ENCODE data around the gene CCDC102A. TPM values are rescaled to one million over a fixed set of nuclear protein-coding genes. Genes with fewer than 3 reads are reported as not detected.

CCDC102A gene
- total RNA-seq, result 12.5 and 18.7 TPM in 2 replicates

DNA sequence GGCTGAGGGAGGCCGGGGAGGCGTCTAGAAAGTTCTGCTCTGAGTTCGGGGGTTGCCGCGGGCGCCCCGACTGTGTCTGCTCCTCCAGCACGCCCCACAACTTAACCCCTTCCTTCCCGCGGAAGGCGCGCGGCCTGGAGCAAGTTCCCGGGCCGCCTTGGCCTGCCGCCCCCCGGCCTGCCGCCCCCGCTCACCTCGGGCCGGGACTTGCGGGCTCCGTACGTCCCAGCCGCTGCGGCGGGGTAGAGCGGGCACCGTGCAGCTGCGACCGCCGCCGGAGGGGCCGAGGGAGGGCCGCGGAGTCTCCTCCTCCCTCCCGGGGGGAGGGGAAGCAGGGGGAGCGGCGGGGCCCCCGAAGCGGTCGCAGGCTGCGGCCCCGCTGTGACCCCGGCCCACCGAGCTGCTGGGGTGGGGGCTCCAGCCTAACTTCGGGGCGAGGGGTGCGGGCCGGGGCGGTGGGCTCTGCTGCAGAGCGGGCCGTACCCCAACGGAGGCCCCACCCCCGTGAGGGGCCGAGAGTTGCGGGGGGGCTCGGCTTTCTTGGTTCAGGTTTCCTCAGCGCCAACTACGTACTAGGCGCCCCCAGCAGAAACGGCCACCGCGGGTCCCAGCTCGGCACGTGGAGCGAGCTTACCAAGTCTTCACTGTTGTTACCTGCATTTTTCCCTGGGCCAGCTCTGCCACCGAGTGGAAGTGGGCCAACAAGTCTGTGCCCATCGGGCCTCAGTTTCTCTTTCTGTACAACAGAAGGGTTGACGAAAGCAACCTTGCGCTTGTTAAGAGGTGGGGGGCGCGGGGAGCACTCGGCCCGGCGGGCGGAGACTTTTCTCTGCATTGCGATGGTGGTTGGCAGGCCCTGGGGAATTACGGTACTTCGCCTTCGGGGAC, at the start of gene CCDC102A:
CCDC102A (minus strand) TSS at position 266 of the 888 bp plus-strand sequence. CDS start 7,394 bp downstream, outside the sequence.

DNA sequence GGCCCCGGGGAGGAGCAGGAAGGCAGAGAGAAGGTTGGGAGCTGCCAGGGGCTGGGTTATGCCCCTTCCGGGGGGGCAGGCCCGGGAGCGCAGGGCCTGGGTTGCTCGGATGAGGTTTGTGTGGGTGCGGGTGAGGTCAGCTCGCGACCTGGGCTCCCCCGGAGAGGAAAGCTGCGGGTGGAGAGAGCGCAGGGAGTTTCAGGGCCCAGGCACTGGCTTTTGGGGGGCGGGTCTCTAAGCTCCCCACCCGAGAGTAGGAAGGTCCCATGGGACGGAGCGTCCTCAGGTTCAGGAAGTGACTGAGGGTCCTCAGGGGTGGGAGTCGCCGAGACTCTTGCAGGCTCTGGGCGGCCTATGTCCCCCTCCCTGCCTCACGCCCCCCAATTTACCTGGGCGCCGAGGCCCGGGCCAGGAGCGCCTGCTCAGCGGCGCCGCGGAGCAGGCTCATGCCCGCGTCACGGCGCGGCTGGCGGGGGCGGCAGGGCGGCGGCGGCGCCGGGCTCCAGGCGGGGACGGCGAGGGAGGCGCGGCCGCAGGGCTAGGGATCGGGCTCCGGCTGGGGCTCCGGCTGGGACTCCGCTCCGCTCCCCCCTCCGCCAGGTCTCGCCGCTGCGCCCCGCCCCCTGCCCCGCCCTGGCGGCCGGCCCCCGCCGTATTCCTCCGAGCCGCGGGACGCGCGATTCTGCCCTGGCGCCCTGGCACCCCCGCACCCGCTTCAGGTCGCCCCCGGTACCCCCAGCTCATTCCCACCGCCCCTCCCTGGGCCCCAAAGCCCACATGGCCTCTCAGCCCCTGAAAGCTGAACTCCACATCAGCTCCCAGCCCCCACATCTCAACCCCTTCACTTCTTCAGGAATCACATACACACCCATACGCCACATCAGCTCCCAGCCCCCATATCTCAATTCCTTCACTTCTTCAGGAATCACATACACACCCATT, 50.2 kb downstream of the CCDC102A start, which contains the start of gene DOK4:
DOK4 (minus strand) TSS at position 578 of the 942 bp plus-strand sequence. CDS start 6,986 bp downstream, outside the sequence.

DNA sequence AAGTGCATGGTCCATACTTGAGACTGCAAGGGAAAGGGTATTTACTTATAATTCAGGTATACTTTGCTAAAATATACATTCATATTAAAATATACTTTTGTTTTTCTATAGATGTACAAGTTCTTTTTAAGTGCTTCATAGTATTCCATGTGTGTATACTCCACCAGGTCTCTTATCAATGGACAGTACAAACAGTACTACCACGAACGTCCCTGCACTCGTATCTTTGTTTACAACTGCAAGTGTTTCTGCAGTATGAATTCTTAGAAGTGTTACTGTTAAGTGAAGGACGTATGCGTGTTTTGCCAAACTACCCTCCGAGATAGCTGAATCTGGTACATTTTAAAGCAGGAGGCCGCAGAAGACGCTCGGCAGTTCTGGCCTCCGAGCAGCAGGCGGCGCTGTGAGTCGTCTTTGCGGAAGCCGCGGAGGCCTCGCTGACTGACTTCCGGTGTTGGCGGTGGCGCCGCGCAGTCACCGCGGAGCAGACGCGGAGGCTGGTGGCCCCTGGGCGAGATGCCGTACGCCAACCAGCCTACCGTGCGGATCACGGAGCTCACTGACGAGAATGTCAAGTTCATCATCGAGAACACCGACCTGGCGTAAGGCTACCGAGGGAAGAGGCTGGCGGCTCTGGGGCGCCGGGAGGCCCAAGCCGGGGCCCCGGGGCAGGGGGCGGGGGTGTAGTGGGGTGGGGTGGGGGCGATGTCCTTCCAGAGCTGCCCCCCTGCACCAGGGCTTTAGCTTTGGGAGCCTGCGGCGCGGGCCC, 74.0 kb downstream of the CCDC102A start, which contains the start of gene POLR2C:
POLR2C (plus strand) TSS at position 471 of the 769 bp plus-strand sequence; CDS start at position 517, 46 bp downstream.

Other genes starting within 250 kb of the CCDC102A start
- not detected in 2 replicates for gene CCL22, start 177.8 kb downstream of the CCDC102A start, total RNA-seq
- gene CX3CL1, start 164.1 kb downstream of the CCDC102A start, total RNA-seq, result 0.91 TPM in 1 of 2 replicates, not detected in the other
- gene CCL17, start 131.8 kb downstream of the CCDC102A start, total RNA-seq, result not detected in 2 replicates
- gene CIAPIN1, start 89.2 kb downstream of the CCDC102A start, total RNA-seq, result 43.2 and 43.6 TPM in 2 replicates
- 27.2 and 44.6 TPM in 2 replicates for gene COQ9, start 89.1 kb downstream of the CCDC102A start, total RNA-seq
- gene POLR2C, start 73.9 kb downstream of the CCDC102A start, total RNA-seq, result 111 and 116 TPM in 2 replicates
- 26.4 and 29.0 TPM in 2 replicates for gene DOK4, start 50.1 kb downstream of the CCDC102A start, total RNA-seq
- gene ADGRG5, start 6.1 kb upstream of the CCDC102A start, total RNA-seq, result not detected in 2 replicates
- gene ADGRG1, start 92.1 kb upstream of the CCDC102A start, total RNA-seq, result 1.4 and 8.5 TPM in 2 replicates
- gene ADGRG3, start 131.7 kb upstream of the CCDC102A start, total RNA-seq, result not detected in 2 replicates
- 0.91 TPM in 1 of 2 replicates, not detected in the other for gene DRC7, start 158.2 kb upstream of the CCDC102A start, total RNA-seq
- gene KATNB1, start 199.2 kb upstream of the CCDC102A start, total RNA-seq, result 10.5 and 23.7 TPM in 2 replicates

Measured in epithelial cell of alveolus of lung (primary cell).